HepG2 (cell line): ENCODE measurements around the gene ZMIZ1. TPM values are rescaled to one million over a fixed set of nuclear protein-coding genes. Genes with fewer than 3 reads are reported as not detected.

Source experiments
- ATAC-seq: fragments of 200-7000 bp; cut with Tn5 transposase; 3 replicates; pipeline ENCODE4 v1.9.1; 2020; ENCODE audit warnings: mild to moderate bottlenecking, moderate library complexity
- BruUV-seq: library from RNA; stranded (reverse); fragments of 400-500 nt; replicated peaks from 2 replicates; lab custom pipeline; 2021; lab: Mats Ljungman, UMichigan
- CTCF ChIA-PET: fragments of 300-600 bp; formaldehyde crosslinking; extraction: SDS; loops from one replicate; lab custom pipeline; 2021; ENCODE audit warnings: low total read pairs, inconsistent platforms, low intra/inter-chr PET ratio; lab: Yijun Ruan, JAX
- POLR2A ChIA-PET: fragments of 350-600 bp; sonication (Branson Sonifier 250); formaldehyde crosslinking; loops from one replicate; lab custom pipeline; 2020; ENCODE audit warnings: antibody characterized with exemption, inconsistent platforms; lab: Yijun Ruan, JAX
- DNase-seq: peaks from one replicate; pipeline ENCODE4 v3.0.0-alpha.2; 2015; ENCODE audit warnings: low spot score
- FAIRE-seq: peaks from 3 replicates; lab custom pipeline; 2011; peaks lifted over from hg19 to GRCh38; lab: Jason Lieb, UNC
- H2AFZ ChIP-seq: one replicate; pipeline ENCODE4 v1.6.1; 2011; ENCODE audit warnings: low read length, inconsistent platforms
- H3K27ac ChIP-seq: fragments of 300-600 bp; 3 replicates; pipeline ENCODE4 v1.8.0; 2011; ENCODE audit warnings: mixed run types, mild to moderate bottlenecking, mixed read lengths, low read length, inconsistent platforms; ENCODE audit not compliant: insufficient read depth; ENCODE audit errors: extremely low read length
- H3K27me3 ChIP-seq, 2 experiments: fragments of 200-600 bp in 1 of 2; 2 replicates in 1 of 2; 3 replicates in 1 of 2; pipeline versions ENCODE4 v1.6.0 to v1.8.0; 2011; ENCODE audit warnings: low read length in 2 of 2, mild to moderate bottlenecking in 2 of 2, moderate library complexity in 2 of 2, inconsistent platforms in 1 of 2; ENCODE audit not compliant: insufficient read depth in 2 of 2, control insufficient read depth in 1 of 2
- H3K36me3 ChIP-seq, 2 experiments: fragments of 200-600 bp in 1 of 2; replicated peaks in 1 of 2; 2 replicates in 1 of 2; 3 replicates in 1 of 2; pipeline versions ENCODE4 v1.5.1 to v1.8.0; 2011; ENCODE audit warnings: low read length in 2 of 2, inconsistent platforms in 1 of 2; ENCODE audit not compliant: insufficient read depth in 2 of 2, control insufficient read depth in 1 of 2
- H3K4me1 ChIP-seq: 2 replicates; pipeline ENCODE4 v1.5.1; 2012; ENCODE audit warnings: low read length, inconsistent platforms; ENCODE audit not compliant: insufficient read depth
- H3K4me2 ChIP-seq: 2 replicates; pipeline ENCODE4 v1.6.0; 2011; ENCODE audit warnings: low read depth, low read length, inconsistent platforms
- H3K4me3 ChIP-seq, 3 experiments: fragments of 200-600 bp in 1 of 3; sonication (generic), shearing (Covaris generic) in 1 of 3; replicated peaks in 1 of 3; 2 replicates each; pipeline ENCODE4 v1.5.1; 2011 to 2016; ENCODE audit warnings: low read length in 3 of 3, inconsistent platforms in 2 of 3, low read depth in 2 of 3, mild to moderate bottlenecking in 2 of 3, control low read depth in 1 of 3, mixed read lengths in 1 of 3; ENCODE audit not compliant: insufficient read depth in 1 of 3
- H3K79me2 ChIP-seq: one replicate; pipeline ENCODE4 v1.6.1; 2011; ENCODE audit warnings: low read length, inconsistent platforms; ENCODE audit not compliant: insufficient read depth
- H3K9ac ChIP-seq: 2 replicates; pipeline ENCODE4 v1.6.0; 2011; ENCODE audit warnings: mild to moderate bottlenecking, low read depth, low read length, inconsistent platforms; ENCODE audit not compliant: insufficient read depth
- H3K9me3 ChIP-seq: 2 replicates; pipeline ENCODE4 v1.5.1; 2012; ENCODE audit warnings: mild to moderate bottlenecking, low read length
- H4K20me1 ChIP-seq: 2 replicates; pipeline ENCODE4 v1.6.0; 2011; ENCODE audit warnings: inconsistent platforms, mild to moderate bottlenecking, low read length, moderate library complexity; ENCODE audit not compliant: insufficient read depth
- TAF15 ChIP-seq: fragments of 200-400 bp; formaldehyde crosslinking; IDR thresholded peaks from one replicate; pipeline ENCODE4 v1.6.1; 2018; ENCODE audit warnings: mild to moderate bottlenecking, low read depth, low read length; ENCODE audit not compliant: poor library complexity, severe bottlenecking
- THYN1 ChIP-seq: sonication (generic); formaldehyde crosslinking; IDR thresholded peaks from 2 replicates; pipeline ENCODE4 v1.8.1; 2023; ENCODE audit warnings: low read depth, mild to moderate bottlenecking, moderate library complexity, missing genetic modification reagents, borderline replicate concordance
- WGBS: methylation state at CpG from one replicate; pipeline ENCODE4 v1.1.6; 2017; ENCODE audit warnings: low lambda C conversion rate; 5-methylcytosine and 5-hydroxymethylcytosine counted together
- in situ Hi-C: cut with HindIII; loops from 2 replicates; pipeline ENCODE4 v1.10.0; 2017; ENCODE audit warnings: low pct_unique_long_range_greater_than_20kb; ENCODE audit not compliant: extremely low pct_ligation_motif_present
- intact Hi-C: fragments of 100-400 bp; cut with micrococcal nuclease; formaldehyde crosslinking; loops from one replicate; pipeline ENCODE4 v1.10.0; 2022; ENCODE audit not compliant: unreplicated experiment
- polyA plus RNA-seq, 8 experiments: library from polyadenylated mRNA; depleted of rRNA in 3 of 8; stranded (reverse) in 7 of 8; unstranded in 1 of 8; fragments of >200 nt; fragmentation: Illumina TruSeq in 4 of 8; extraction: Trizol in 4 of 8; gene quantifications; 2 replicates each; pipeline versions ENCODE4 v1.2.1 to v1.2.3, GENCODE V29; 2011 to 2016; ENCODE audit warnings: low read depth in 4 of 8, missing spikeins in 1 of 8, mixed read lengths in 1 of 8; ENCODE audit not compliant: insufficient read depth in 1 of 8
- total RNA-seq, 5 experiments: library from RNA; depleted of rRNA; stranded (reverse); fragments of >200 nt; fragmentation: Illumina TruSeq; extraction: Trizol; gene quantifications; 2 replicates each; pipeline ENCODE4 v1.2.3, GENCODE V29; 2016; ENCODE audit warnings: low read depth in 1 of 5
- TF ChIP-seq, protein P1 (sequence below), 2 experiments: IDR thresholded peaks; 2 replicates each; pipeline ENCODE4 v1.6.1; 2011 to 2012; ENCODE audit warnings: low read length in 2 of 2, borderline replicate concordance in 1 of 2, low read depth in 1 of 2, mild to moderate bottlenecking in 1 of 2, moderate library complexity in 1 of 2
- TF ChIP-seq, protein P2 (sequence below): sonication (generic); formaldehyde crosslinking; IDR thresholded peaks from 2 replicates; pipeline ENCODE4 v1.5.1; 2020; ENCODE audit warnings: mild to moderate bottlenecking, missing genetic modification reagents, moderate library complexity

ZMIZ1 gene
- total and polyA plus RNA-seq, 2 of the 13 experiments (the other 11 are each of a cell fraction or from before 2014, with no cell fraction given), result 5.3 to 10.2 TPM

DNA sequence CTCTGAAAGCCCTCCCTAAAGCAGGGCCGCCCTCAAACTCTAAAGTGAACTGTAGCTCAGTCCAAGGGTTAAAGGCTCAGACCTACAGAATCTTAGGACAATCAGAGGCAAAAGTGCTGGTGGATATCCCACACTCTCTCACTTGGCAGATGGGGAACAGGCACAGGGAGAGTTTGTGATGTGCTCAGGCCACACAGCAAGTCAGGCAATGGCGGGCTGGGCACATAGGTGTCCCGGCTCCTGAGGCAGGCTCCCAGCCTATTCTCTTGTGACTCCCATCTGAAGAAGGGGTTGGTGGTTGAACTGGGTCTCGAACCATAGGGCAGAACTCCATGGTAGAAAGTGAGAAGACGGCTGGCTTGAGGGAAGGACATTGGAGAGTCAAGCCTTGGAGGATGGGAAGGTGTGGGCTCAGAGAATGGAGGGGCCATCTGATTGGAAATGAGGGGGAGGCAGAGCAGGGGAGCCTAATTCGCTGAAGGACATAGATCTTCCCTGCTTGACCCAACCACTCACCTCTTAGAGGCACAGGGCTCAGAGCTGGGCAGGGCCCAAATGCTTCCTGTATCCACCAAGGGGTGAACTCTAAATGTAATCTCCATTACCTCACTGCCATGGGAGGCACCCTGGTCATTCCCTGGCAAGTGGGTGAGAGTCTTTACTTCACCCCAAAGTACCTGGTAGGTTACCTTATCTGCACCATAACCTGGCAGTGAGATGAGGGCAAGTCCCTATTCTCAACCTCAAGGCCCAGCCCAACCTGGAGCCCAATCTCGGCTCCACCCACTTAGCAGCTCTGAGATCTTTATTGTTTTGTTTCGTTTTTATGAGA, 4.9 kb upstream of the ZMIZ1 start (continued):
- TF ChIP-seq, protein P1, sequence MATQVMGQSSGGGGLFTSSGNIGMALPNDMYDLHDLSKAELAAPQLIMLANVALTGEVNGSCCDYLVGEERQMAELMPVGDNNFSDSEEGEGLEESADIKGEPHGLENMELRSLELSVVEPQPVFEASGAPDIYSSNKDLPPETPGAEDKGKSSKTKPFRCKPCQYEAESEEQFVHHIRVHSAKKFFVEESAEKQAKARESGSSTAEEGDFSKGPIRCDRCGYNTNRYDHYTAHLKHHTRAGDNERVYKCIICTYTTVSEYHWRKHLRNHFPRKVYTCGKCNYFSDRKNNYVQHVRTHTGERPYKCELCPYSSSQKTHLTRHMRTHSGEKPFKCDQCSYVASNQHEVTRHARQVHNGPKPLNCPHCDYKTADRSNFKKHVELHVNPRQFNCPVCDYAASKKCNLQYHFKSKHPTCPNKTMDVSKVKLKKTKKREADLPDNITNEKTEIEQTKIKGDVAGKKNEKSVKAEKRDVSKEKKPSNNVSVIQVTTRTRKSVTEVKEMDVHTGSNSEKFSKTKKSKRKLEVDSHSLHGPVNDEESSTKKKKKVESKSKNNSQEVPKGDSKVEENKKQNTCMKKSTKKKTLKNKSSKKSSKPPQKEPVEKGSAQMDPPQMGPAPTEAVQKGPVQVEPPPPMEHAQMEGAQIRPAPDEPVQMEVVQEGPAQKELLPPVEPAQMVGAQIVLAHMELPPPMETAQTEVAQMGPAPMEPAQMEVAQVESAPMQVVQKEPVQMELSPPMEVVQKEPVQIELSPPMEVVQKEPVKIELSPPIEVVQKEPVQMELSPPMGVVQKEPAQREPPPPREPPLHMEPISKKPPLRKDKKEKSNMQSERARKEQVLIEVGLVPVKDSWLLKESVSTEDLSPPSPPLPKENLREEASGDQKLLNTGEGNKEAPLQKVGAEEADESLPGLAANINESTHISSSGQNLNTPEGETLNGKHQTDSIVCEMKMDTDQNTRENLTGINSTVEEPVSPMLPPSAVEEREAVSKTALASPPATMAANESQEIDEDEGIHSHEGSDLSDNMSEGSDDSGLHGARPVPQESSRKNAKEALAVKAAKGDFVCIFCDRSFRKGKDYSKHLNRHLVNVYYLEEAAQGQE (IDR thresholded peaks at IDR 0.05; ENCODE audit: borderline replicate concordance in 1 of 2, low read depth in 1 of 2, low read length in 2 of 2), result no peak

DNA sequence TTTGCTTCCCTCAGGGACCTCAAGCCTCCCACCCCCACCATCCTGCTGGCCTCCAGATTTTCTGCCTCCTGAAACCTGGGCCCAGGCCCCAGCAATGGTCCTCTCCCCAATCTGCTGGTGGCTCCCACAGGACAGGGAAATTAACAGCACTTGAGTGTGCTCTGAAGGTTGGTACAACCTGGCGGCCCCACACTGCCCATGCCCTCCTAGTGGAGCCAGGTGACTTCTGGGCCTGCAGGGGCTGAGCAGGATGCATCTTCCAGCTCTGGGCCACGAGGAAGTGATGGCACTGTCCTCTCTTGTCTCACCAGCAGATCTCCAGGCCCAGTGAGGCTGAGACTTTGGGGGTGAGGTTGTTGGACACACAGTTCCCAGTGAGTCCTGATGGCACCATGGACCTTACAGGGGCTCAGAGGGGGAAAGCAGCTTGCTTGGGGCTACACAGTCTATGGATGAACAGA, 3.6 kb upstream of the ZMIZ1 start:
- Histone ChIP-seq H3K27me3 (no peaks in the 10 kb centered on the region; a peak in 1 of 5 replicates), H3K4me3 (no peak overlapping the region), H2AFZ (no peak overlapping the region), H4K20me1 (peaks cover 4% of the 10 kb centered on the region; the same call in 1 of the 2 replicates), H3K9ac (no peak overlapping the region), H3K9me3 (no peaks in the 10 kb centered on the region), H3K4me2 (no peak overlapping the region), H3K27ac (no peak overlapping the region), H3K4me1 (peaks cover 67% of the 10 kb centered on the region), H3K79me2 (peaks cover 8% of the 10 kb centered on the region), H3K36me3 (no peaks in the 10 kb centered on the region)
- ATAC-seq (no peak), DNase-seq (no peak), FAIRE-seq (no peak)
- in situ Hi-C loops, result no loop called here
- no TSS peak for BruUV-seq
- no CpG with 5 or more reads among the region's 2 CpGs for WGBS
- POLR2A ChIA-PET, result interaction anchor here (1.1 to 6.9 kb wide), 4 partner anchors 12 to 92 kb away, joined by 3 to 54 read pairs (median 8); no protein-coding TSS in a partner anchor
- intact Hi-C loops, result loop anchor here (5.0 kb wide), 1 partner anchor 408 kb away; no protein-coding TSS in a partner anchor
- CTCF ChIA-PET, result no interaction called here
- TF ChIP-seq THYN1 (CRISPR knock-in tag), result no peak
- TF ChIP-seq TAF15, result no peak
- TF ChIP-seq, protein P2, sequence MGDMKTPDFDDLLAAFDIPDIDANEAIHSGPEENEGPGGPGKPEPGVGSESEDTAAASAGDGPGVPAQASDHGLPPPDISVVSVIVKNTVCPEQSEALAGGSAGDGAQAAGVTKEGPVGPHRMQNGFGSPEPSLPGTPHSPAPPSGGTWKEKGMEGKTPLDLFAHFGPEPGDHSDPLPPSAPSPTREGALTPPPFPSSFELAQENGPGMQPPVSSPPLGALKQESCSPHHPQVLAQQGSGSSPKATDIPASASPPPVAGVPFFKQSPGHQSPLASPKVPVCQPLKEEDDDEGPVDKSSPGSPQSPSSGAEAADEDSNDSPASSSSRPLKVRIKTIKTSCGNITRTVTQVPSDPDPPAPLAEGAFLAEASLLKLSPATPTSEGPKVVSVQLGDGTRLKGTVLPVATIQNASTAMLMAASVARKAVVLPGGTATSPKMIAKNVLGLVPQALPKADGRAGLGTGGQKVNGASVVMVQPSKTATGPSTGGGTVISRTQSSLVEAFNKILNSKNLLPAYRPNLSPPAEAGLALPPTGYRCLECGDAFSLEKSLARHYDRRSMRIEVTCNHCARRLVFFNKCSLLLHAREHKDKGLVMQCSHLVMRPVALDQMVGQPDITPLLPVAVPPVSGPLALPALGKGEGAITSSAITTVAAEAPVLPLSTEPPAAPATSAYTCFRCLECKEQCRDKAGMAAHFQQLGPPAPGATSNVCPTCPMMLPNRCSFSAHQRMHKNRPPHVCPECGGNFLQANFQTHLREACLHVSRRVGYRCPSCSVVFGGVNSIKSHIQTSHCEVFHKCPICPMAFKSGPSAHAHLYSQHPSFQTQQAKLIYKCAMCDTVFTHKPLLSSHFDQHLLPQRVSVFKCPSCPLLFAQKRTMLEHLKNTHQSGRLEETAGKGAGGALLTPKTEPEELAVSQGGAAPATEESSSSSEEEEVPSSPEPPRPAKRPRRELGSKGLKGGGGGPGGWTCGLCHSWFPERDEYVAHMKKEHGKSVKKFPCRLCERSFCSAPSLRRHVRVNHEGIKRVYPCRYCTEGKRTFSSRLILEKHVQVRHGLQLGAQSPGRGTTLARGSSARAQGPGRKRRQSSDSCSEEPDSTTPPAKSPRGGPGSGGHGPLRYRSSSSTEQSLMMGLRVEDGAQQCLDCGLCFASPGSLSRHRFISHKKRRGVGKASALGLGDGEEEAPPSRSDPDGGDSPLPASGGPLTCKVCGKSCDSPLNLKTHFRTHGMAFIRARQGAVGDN (CRISPR knock-in tag), result peak; percentile 30; the same call in 1 of the 2 replicates
